Spleen (tissue), 11 donors: ENCODE results near the gene LRRC28. TPM values are rescaled to one million over a fixed set of nuclear protein-coding genes. Genes with fewer than 3 reads are reported as not detected.

Experiments used
- DNase-seq: peaks from one replicate; pipeline ENCODE4 v3.0.0-alpha.2; 2020
- H3K27ac ChIP-seq, 8 donors: fragments of 200-600 bp; sonication (generic) in 7 of 8; 1 replicate in 4 of 8; 2 replicates in 4 of 8; pipeline versions ENCODE4 v1.5.0 to v1.8.0; 2016 to 2021; ENCODE audit warnings: inconsistent platforms in 4 of 8, mild to moderate bottlenecking in 4 of 8, moderate library complexity in 1 of 8
- H3K27me3 ChIP-seq, 7 donors: fragments of 200-600 bp; sonication (generic) in 6 of 7; replicated peaks in 1 of 7; 1 replicate in 4 of 7; 2 replicates in 3 of 7; pipeline versions ENCODE4 v1.5.0 to v1.8.0; 2016 to 2021; ENCODE audit warnings: inconsistent platforms in 3 of 7, mild to moderate bottlenecking in 1 of 7
- H3K36me3 ChIP-seq, 6 donors: fragments of 200-600 bp; sonication (generic) in 5 of 6; 1 replicate in 4 of 6; 2 replicates in 2 of 6; pipeline versions ENCODE4 v1.5.0 to v1.8.0; 2016 to 2021; ENCODE audit warnings: inconsistent platforms in 2 of 6
- H3K4me1 ChIP-seq, 6 donors: fragments of 200-600 bp; sonication (generic) in 5 of 6; 1 replicate in 3 of 6; 2 replicates in 3 of 6; pipeline versions ENCODE4 v1.5.0 to v1.8.0; 2016 to 2021; ENCODE audit warnings: inconsistent platforms in 3 of 6
- H3K4me3 ChIP-seq, 8 donors: fragments of 200-600 bp; sonication (generic) in 7 of 8; 1 replicate in 4 of 8; 2 replicates in 4 of 8; pipeline versions ENCODE4 v1.5.0 to v1.8.0; 2016 to 2021; ENCODE audit warnings: inconsistent platforms in 4 of 8, mild to moderate bottlenecking in 4 of 8, moderate library complexity in 2 of 8
- H3K9me3 ChIP-seq, 8 donors: fragments of 200-600 bp; sonication (generic) in 7 of 8; 1 replicate in 4 of 8; 2 replicates in 4 of 8; pipeline versions ENCODE4 v1.5.0 to v1.8.0; 2016 to 2021; ENCODE audit warnings: inconsistent platforms in 4 of 8
- POLR2A ChIP-seq, 3 donors: fragments of 450-650 bp; IDR thresholded peaks; one replicate each; pipeline ENCODE4 v1.5.1; 2017; ENCODE audit warnings: antibody characterized with exemption in 3 of 3, mild to moderate bottlenecking in 1 of 3
- POLR2AphosphoS5 ChIP-seq, 3 donors: sonication (generic); formaldehyde crosslinking; IDR thresholded peaks; one replicate each; pipeline ENCODE4 v1.5.1; 2017; ENCODE audit warnings: antibody characterized with exemption in 3 of 3
- WGBS, 5 donors: extraction: QIAGEN DNeasy Blood & Tissue Kit in 3 of 5; methylation state at CpG; one replicate each; pipeline versions ENCODE4 v1.1.5 to v1.1.7; 2013 to 2018; 5-methylcytosine and 5-hydroxymethylcytosine counted together
- intact Hi-C: fragments of 100-400 bp; cut with DNase I; formaldehyde crosslinking; loops from one replicate; pipeline ENCODE4 v1.15.0; 2023; ENCODE audit warnings: low total_unique reads
- polyA plus RNA-seq, 3 donors: library from polyadenylated mRNA; stranded (reverse); fragments of 200-250 nt; gene quantifications; one replicate each; pipeline ENCODE4 v1.2.1, GENCODE V29; 2013
- total RNA-seq, 7 donors: library from RNA; depleted of rRNA in 3 of 7; stranded (reverse); fragments of >200 nt in 3 of 7; fragmentation: NEBNext Ultra II Directional in 4 of 7; extraction: Animal tissue kit (Norgen Biotek cat#: 25700) in 4 of 7; gene quantifications; one replicate each; pipeline versions ENCODE4 v1.1.0 to v1.2.1, GENCODE V29; 2016 to 2021
- TF ChIP-seq, protein P1 (sequence below), 11 experiments: fragments of 200-600 bp in 7 of 11; fragments of 450-650 bp in 4 of 11; sonication (generic) in 4 of 11; IDR thresholded peaks in 8 of 11; conservative IDR thresholded peaks in 3 of 11; 1 replicate in 7 of 11; 2 replicates in 4 of 11; pipeline versions ENCODE4 v1.4.0 to v1.8.0; 2016 to 2021; ENCODE audit warnings: antibody characterized with exemption in 11 of 11, inconsistent platforms in 4 of 11, mild to moderate bottlenecking in 1 of 11
- donor health status: healthy with polysubstance abuse.
- donor health status: DM: no; HTN: no; CAD: no; lungs with moderate emphysema.
- donor health status: DM: no; HTN: no; CAD: no.
- donor health status: Bipolar disorder and iron deficiency.
- donor health status: healthy.
- donor health status: DM: no; HTN: no; CAD: no.
- donor health status: DM: yes; HTN: yes; CAD: no.

Gene LRRC28
- total and polyA plus RNA-seq, 10 donors: 6.0 to 63.3 (median 24.2) TPM

DNA sequence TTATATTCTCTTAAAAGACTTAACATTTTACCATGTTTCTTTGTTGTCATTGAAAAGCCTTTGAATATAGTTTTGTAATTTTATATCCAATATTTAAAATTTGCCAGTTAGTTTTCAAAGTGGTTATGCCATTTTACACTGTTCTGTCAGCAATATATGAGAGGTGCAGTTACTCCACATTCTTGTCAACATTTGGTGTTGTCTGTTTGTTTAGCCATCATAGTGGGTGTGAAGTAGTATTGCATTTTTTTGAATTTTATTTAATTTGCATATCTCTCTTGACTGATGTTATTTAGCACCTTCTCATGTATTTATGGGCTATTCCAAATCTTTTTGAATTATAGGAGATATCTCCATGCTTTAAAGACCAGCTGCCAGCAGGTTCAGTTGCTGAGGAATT is 40.4 kb downstream of the LRRC28 start:
- intact Hi-C loops: no loop called here
- H3K36me3 ChIP-seq: peaks cover 0 to 24% (median 0%) of the 10 kb centered on the region in 6 donors
- no peaks in the 10 kb centered on the region for H3K4me1 ChIP-seq
- DNase-seq: no peak
- TF ChIP-seq, protein P1, sequence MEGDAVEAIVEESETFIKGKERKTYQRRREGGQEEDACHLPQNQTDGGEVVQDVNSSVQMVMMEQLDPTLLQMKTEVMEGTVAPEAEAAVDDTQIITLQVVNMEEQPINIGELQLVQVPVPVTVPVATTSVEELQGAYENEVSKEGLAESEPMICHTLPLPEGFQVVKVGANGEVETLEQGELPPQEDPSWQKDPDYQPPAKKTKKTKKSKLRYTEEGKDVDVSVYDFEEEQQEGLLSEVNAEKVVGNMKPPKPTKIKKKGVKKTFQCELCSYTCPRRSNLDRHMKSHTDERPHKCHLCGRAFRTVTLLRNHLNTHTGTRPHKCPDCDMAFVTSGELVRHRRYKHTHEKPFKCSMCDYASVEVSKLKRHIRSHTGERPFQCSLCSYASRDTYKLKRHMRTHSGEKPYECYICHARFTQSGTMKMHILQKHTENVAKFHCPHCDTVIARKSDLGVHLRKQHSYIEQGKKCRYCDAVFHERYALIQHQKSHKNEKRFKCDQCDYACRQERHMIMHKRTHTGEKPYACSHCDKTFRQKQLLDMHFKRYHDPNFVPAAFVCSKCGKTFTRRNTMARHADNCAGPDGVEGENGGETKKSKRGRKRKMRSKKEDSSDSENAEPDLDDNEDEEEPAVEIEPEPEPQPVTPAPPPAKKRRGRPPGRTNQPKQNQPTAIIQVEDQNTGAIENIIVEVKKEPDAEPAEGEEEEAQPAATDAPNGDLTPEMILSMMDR (IDR thresholded peaks at IDR 0.05 in 8 of 11, conservative IDR thresholded peaks at IDR 0.05 in 3 of 11): no peak
- TF ChIP-seq POLR2A (IDR thresholded peaks at IDR 0.05) (no peak), POLR2AphosphoS5 (IDR thresholded peaks at IDR 0.05) (no peak)
- no peak overlapping the region for H3K27ac ChIP-seq
- H3K4me3 ChIP-seq: no peak overlapping the region
- H3K9me3 ChIP-seq: peaks cover 0 to 4% (median 0%) of the 10 kb centered on the region in 8 donors
- H3K27me3 ChIP-seq: no peaks in the 10 kb centered on the region

DNA sequence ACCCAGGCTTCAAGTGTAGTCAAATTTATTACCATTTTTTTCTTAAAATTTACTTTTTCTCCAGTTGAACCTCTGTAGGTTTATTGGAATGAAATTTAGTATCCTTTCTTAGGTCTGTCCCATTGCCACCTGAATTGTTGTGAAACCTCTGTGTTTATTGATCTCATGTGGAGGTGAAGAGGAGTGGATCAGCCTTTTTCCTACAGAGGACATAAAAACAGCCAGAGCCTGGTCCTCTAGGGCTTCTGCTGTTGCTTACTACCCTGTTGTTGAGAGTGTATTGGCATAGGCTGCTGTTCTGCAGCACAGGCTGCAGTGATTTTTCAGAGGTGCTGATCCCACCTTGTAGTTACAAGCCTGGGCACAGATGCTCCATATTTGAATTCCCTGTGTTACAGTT is 44.6 kb downstream of the LRRC28 start:
- Histone ChIP-seq H3K4me3 (no peak overlapping the region), H3K4me1 (no peaks in the 10 kb centered on the region), H3K36me3 (peaks cover 0 to 23% (median 0%) of the 10 kb centered on the region in 6 donors), H3K27me3 (no peaks in the 10 kb centered on the region), H3K9me3 (peaks cover 0 to 4% (median 0%) of the 10 kb centered on the region in 8 donors), H3K27ac (no peak overlapping the region)
- TF ChIP-seq POLR2AphosphoS5 (IDR thresholded peaks at IDR 0.05) (no peak), POLR2A (IDR thresholded peaks at IDR 0.05) (no peak)
- TF ChIP-seq, protein P1 (IDR thresholded peaks at IDR 0.05 in 8 of 11, conservative IDR thresholded peaks at IDR 0.05 in 3 of 11): no peak
- intact Hi-C loops: no loop called here
- DNase-seq: no peak

DNA sequence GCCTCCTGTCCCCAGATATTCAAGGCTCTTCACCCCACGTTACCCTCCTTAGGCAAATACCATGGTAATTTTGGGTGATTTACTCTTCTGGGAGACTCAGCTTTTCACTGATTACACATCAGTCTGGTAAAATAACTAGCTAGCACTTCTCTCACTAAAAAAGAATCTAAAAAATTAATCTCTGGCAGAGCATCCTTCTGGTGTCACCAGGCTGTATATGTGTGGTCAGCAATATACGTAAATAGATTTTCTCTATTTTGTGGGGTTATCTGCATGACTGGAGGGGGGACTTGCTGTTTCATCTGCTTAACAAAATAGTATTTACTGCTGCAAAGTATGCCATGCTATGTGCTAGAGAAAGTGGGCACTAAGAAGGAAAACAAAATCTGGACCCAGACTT is 45.1 kb downstream of the LRRC28 start:
- H3K27me3 ChIP-seq: no peaks in the 10 kb centered on the region
- no peak overlapping the region for H3K27ac ChIP-seq
- TF ChIP-seq, protein P1 (IDR thresholded peaks at IDR 0.05 in 8 of 11, conservative IDR thresholded peaks at IDR 0.05 in 3 of 11): no peak
- no peak for TF ChIP-seq POLR2A (IDR thresholded peaks at IDR 0.05)
- no peak for TF ChIP-seq POLR2AphosphoS5 (IDR thresholded peaks at IDR 0.05)
- H3K4me3 ChIP-seq: no peak overlapping the region
- intact Hi-C loops: no loop called here
- WGBS, 5 donors: 81 to 97% (median 93%) methylated on average over 2 of the region's 2 CpGs
- H3K4me1 ChIP-seq: no peaks in the 10 kb centered on the region
- peaks cover 0 to 23% (median 0%) of the 10 kb centered on the region in 6 donors for H3K36me3 ChIP-seq
- DNase-seq: no peak
- peaks cover 0 to 4% (median 0%) of the 10 kb centered on the region in 8 donors for H3K9me3 ChIP-seq

DNA sequence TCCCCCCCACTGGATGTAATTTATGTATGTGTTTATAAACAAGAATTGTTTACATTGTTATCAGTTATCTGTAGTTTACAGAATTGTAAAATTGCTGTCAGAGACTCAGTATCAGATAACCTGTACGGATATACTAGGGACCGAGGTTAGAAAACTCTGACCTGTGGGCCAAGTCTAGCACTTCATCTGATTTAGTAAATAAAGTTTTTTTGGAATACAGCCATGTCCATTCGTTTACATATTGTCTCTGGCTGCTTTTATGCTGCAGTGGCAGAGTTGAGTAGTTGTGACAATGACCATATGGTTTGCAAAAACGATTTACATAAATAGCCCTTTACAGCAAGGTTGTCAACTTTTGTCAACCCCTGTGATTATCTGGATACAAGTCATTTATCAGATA is 52.6 kb downstream of the LRRC28 start:
- no peaks in the 10 kb centered on the region for H3K27me3 ChIP-seq
- TF ChIP-seq POLR2AphosphoS5 (IDR thresholded peaks at IDR 0.05) (no peak), POLR2A (IDR thresholded peaks at IDR 0.05) (no peak)
- TF ChIP-seq, protein P1 (IDR thresholded peaks at IDR 0.05 in 8 of 11, conservative IDR thresholded peaks at IDR 0.05 in 3 of 11): no peak
- no peaks in the 10 kb centered on the region for H3K9me3 ChIP-seq
- H3K27ac ChIP-seq: no peak overlapping the region
- DNase-seq: no peak
- no peak overlapping the region for H3K4me3 ChIP-seq
- no peaks in the 10 kb centered on the region for H3K36me3 ChIP-seq
- WGBS, 5 donors: 59 to 80% (median 77%) methylated on average over 4 of the region's 4 CpGs
- no peaks in the 10 kb centered on the region for H3K4me1 ChIP-seq
- intact Hi-C loops: no loop called here
